Left lobe of liver (tissue), 2 donors: ENCODE results near the gene SLBP. TPM values are rescaled to one million over a fixed set of nuclear protein-coding genes. Genes with fewer than 3 reads are reported as not detected.
"Not testable (repeated sequence)": the region's sequence is repeated elsewhere in the genome, so short reads cannot be mapped to it uniquely, and the experiment has no call there.

Experiments used
- ATAC-seq: fragments of 200-7000 bp; cut with Tn5 transposase; one replicate; pipeline ENCODE4 v1.9.1; 2020; ENCODE audit warnings: mild to moderate bottlenecking, moderate library complexity
- DNase-seq: peaks from one replicate; pipeline ENCODE4 v3.0.0-alpha.2; 2020; ENCODE audit warnings: low spot score
- total RNA-seq: library from RNA; stranded (reverse); gene quantifications from one replicate; pipeline ENCODE4 v1.2.1, GENCODE V29; 2021
- donor health status: DM: no; HTN: no; CAD: no; lungs with moderate emphysema.
- donor health status: DM: no; HTN: yes; CAD: no.

The SLBP gene
- total RNA-seq, 1 donor from 2014 or later, result 12.3 TPM

- DNase-seq (no peak), ATAC-seq (no peak)
These were observed 33.9 kb downstream of the SLBP start for GRCh38 chr4:1678244-1678643.

GRCh38 chr4:1676605-1677525 lies 35.3 kb downstream of the SLBP start:
- no peak for ATAC-seq
- DNase-seq, result no peak

- DNase-seq (no peak), ATAC-seq (no peak)
These were observed 36.3 kb downstream of the SLBP start for GRCh38 chr4:1675802-1676137.

DNA sequence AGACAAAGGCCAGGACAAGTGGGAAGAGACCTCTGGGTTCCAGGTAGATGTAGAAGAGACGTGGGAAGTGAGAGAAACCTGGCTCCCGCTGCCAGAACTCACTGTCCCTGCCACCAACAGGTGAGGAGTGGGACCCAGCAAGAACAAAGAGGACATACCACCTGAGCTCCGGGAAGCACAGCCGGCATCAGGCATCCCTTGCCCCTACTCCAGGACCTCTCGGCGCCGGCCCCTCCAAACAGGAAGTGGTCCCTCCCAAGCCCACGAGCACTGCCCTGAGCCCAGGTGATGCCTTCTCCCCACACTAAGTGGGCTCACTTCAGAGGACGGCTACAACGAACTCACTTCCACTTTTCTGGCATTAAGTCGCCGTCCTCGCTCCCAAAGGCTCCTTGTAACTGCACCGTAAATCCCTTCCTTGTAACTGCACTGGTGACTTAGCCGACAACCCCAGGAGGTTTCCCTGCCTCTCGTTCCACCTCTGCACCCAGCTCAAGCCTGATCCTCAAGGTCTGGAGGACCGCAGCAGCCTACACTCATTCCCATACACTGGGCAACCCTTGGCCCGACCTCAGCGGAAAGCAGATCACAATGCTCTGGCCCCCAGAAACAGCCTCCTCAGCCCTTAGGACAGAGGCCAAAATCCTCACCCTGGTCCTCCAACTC lies 36.9 kb downstream of the SLBP start:
- no peak for DNase-seq
- no peak for ATAC-seq

GRCh38 chr4:1674682-1675081 lies 37.4 kb downstream of the SLBP start:
- ATAC-seq (no peak), DNase-seq (no peak)

DNA sequence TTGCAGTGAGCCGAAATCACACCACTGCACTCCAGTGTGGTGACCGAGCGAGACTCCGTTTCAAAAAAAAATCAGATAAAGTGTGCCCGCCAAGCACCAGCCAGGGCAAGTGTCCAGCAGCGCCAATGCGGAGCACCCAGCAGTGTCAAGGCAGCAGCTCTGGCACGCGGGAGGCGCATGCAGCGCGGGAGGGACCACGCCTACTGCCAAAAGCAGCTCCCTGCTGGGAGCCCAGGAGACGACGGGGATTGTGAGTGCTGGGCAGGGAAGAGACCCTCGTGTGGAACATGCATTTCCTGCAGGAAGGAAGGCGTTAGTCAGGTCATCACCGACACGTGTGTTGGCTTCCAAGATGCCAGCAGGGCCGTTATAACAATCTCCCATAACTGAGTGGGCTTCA lies 38.4 kb downstream of the SLBP start:
- ATAC-seq, result no peak
- DNase-seq, result no peak

- ATAC-seq, DNase-seq: not testable (repeated sequence)
These were observed 41.1 kb downstream of the SLBP start for GRCh38 chr4:1671011-1671410.

DNA sequence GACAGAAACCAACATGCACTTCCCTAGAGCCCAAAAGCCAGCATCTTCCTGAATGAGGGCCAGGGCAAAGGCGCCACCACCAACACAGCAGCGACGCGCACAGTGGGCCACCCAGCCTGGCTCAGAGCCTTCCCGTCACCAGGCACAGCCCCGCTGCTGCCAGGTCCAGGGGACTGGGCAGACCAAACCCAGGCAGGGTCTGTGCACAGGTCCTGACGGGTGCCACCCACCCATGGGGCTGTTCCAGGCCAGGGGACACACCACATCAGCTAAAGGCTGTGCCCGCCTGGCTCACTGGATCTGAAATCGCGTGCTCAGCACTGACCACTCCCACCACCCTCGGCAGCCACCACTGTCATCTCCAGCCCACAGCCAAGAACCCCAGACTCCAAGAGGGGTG lies 41.8 kb downstream of the SLBP start:
- no peak for DNase-seq

GRCh38 chr4:1669850-1670249 lies 42.3 kb downstream of the SLBP start:
- DNase-seq, result no peak

More for the DNA sequence above, 41.8 kb downstream of the SLBP start:
- no peak for ATAC-seq

DNA sequence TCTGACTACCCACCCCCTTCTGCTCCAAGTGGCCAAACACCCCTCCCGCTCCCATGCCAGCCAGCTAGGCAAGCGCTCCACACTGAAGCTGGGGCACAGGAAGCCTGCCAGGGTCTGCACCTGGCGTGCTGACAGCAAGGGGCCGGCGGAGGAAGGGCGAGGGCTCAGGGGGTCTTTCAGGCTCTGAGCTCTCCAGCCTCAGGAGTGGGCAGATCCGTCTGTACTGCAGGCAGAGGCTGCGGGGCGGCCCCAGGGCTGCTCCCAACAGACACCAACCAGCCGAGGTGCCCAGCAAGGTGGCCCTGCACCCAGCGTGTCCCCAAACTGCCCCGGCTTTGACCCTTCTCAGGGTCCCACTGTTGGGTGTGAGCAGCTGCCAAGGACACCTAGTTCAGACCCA lies 42.8 kb downstream of the SLBP start:
- ATAC-seq (no peak), DNase-seq (no peak)

More at GRCh38 chr4:1669850-1670249, 42.3 kb downstream of the SLBP start:
- ATAC-seq, result no peak

GRCh38 chr4:1668488-1668840 lies 43.7 kb downstream of the SLBP start:
- ATAC-seq (no peak), DNase-seq (no peak)

DNA sequence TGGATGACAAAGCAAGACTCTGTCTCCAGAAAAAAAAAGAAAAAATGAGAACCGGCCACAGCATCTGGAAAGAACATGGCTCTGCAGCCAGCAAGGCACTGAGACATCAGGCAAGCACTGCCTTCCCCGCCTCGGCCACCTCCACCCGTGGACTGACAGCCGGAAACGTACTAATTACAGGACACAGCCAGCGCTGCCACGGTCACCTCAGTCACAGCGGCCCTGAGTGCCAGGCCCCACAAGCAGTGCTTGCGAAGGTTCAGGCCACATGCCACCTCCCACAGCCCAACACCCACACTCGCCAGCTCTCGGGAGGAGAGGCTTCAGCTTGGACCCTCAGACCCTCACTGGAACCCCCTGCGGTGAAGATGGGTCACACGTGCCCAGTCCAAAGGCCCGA lies 44.8 kb downstream of the SLBP start:
- no peak for ATAC-seq

DNA sequence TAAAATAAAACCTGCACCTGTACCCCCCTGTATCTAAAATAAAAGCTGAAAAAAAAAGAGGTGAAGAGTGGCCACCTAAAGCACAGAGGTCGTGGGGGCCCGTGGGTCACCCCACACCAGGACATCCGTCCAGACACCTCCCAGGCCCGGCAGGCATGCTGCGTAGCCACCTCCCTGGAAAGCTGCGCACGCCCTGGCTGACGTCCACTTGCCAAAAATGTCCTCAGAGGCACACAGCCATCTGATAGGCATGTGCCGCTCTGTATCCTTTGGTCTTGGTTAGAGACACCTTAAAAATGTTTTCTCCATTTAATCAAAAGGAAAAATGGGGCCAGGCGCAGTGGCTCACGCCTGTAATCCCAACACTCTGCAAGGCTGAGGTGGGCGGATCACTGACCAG lies 45.7 kb downstream of the SLBP start:
- DNase-seq, result no peak
- peak; percentile 22 for ATAC-seq

More for the DNA sequence above, 44.8 kb downstream of the SLBP start:
- DNase-seq, result no peak

- DNase-seq (no peak), ATAC-seq (no peak)
These were observed 48.0 kb downstream of the SLBP start for GRCh38 chr4:1664141-1664540.

GRCh38 chr4:1663549-1663948 lies 48.6 kb downstream of the SLBP start:
- no peak for ATAC-seq
- no peak for DNase-seq

DNA sequence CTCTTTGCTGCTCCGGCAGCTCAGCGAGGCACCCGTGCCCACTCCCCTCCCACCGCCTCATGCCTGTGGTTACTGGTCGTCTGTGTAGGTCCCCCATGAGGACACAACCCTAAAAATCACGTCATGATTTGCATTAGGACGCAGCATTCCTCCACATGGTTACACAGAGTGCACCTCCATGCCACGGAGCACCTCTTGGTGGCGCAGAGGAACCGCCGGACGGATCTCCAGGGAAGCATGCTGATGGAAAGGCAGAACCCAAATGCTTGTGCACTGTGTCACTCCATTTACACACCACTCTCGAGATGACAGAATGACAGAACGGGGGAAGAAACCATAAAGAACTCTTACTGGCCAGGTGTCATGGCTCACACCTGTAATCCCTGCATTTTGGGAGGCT lies 50.4 kb downstream of the SLBP start:
- ATAC-seq, result no peak
- no peak for DNase-seq

DNA sequence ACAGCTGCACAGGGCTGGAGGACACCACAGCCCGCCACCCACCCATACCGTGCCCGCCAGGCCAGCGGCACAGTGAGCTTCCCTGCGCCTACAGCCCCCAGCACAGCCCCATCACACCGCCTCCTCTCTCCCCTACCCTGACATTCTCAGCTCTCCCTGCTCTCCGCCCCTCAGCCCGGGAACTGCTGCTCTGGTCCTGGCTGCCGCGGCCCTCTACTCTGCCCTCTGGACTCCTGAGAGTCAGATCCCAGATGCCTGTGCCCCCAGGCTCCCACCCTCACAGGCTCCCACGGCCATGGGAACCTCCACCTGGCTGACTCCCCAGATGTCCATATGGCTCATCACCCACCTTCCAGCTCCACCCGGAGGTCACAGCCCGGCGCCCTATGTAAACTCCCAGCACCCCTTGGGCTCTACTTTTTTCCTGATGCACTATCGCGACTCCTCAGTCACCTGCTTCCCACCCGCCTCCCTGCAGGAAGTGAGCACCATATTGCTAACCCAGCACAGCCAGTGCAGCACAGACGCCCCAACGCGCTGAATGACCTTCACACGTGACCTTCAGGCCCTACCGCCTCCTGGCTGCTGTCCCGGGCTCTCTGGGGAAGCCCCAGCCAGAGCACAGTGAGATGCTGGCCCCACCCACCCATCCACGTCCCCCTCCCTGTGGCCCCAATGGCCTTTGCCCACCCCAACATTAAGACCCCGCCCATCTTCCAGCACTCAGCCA lies 51.0 kb downstream of the SLBP start:
- DNase-seq (no peak), ATAC-seq (no peak)

DNA sequence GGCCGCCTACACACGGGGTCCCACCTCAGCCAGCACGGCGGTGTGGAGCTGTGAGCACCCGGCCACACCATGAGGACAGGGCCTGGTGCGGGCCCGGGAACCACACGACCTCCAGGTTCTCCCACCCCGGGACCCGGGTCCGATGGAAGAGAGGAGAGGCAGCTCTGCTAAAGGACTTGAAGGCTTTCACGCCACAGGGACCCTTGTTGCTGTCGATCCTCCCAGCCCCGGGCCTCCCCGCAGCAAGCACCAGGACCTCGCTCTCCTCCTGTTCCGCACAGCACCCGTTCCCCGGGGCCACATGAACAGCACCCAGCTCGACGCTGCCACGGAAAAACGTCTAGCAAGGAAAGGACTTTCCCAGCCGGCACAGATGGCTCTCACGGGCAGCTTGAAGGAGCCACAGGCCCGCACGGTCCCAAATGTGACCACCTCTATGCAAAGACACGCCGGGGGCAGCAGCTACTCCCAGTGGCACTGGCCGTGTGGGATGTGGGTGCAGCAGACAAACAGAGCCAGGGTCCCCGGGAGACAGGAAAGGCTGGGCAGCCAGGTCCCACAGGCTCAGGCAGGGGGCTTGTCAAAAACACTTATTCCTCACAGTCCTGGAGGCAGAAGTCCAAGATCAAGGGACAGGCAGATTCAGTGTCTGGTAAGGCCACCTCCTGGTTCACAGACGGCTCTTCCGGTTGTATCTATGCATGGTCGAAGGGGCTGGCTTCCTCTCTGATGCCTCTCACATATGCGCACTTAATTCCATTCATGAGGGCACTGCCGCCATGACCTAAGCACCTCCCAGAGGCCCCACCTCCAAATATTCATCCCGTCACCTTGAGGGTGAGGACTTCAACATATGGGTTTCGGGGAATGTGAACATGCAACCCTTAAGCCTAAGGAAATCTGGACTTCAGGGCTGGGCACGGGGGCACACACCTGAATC lies 52.7 kb downstream of the SLBP start:
- no peak for ATAC-seq
- no peak for DNase-seq

DNA sequence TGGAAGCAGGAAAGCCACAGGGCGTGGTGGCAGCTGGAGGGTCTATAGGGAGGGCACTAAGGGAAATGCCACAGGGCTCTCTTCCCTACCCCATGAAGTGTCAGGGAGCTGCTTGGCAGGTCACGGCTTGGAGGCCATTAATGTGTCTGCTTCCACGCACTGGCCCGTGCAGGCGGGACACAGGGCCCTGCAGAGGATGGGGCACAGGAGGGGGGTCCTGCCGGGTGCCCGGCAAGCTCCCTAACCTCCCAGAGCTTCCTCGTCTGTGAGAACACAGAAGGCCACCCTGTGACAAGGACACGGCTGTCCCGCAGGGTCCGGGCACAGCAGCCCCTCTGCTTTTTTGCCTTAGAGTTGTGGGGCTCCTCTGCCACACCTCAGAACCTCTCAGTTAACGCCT lies 53.5 kb downstream of the SLBP start:
- ATAC-seq (no peak), DNase-seq (no peak)

DNA sequence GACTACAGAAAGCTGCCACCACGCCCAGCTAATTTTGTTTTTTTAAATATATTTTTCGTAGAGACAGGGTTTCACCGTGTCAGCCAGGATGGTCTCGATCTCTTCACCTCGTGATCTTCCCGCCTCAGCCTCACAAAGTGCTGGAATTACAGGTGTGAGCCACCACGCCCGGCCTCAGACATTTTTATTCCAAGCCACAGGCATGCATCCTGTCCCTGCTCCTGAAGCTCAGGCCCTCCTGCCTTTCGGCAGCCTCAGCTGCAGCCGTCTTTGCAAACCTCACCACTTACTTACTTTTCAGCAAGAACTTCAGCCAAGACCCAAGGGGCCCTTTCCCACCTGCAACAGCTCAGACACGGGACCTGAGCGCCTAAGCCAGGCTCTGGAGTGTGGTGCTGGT lies 54.0 kb downstream of the SLBP start:
- ATAC-seq (no peak), DNase-seq (no peak)

DNA sequence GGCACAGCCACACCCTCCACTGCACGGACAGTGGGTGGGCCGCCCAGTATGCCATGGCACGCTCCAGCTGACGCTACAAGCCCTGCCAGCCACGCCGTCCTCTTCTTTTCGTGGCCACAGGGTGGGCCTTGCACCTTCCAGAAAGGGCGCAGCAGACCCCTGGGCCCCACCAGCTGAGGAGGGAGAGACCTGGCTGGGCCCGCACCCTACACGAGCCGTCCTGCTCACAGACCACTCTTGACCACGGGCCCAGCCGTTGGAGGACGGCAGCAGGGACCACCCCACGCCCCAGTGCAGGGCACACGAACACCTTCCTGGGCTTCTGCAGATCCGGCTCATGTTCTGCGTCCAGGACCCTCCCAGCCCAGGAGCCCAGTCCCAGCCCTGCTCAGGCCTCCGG lies 55.1 kb downstream of the SLBP start:
- DNase-seq (no peak), ATAC-seq (no peak)
